NOMO-1 treated with dmso at 0.1 percent for 144 hours (cell line): ENCODE data around the gene ENTPD2.
"Not testable (repeated sequence)": the region's sequence is repeated elsewhere in the genome, so short reads cannot be mapped to it uniquely, and the experiment has no call there.

Source experiments
- DNase-seq: peaks from one replicate; lab custom pipeline; 2025; ENCODE audit not compliant: unreplicated experiment; lab: John Stamatoyannopoulos, UW

The ENTPD2 gene

DNA sequence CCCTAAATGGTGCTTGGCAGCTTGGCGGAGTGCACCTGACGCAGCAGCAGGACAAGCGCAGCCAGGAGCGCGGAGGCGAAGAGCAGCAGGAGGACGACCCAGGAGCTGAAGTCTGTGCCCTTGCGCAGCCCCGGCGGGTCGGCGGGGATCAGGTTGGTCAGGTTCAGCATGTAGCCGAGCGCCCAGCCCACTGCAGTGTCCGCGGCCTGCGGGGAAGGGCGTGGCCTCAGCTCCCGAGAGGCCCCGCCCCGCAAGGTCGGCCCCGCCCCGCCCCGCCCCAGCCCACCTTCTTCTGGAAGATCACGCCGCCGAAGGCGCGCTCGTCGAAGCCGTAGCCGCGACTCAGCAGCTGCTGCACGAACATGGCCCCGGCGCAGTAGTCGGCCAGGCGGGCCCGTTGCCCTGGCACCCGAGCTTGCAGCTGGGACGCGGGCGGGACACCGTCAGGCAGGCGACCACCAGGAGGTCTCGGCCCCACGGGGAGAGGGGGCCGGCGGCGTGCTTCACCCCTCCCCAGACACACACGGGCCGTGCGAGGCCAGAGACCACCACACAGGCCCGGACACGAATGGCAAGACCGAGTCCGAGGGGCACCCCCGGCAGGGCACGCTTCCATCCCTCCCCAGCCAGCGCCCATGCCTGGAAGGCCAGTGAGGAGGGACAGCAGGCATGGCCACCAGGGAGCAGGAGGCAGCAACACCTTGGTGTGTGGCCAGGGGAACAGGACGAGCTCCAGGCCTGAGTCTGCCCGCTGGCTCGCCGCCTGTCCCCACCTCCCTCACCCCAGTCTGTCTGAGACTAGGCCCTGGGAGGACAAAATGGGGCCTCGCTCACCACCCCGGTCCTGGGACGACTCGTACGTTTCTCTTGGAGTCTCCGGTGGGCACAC is 5.0 kb downstream of the ENTPD2 start:
- no peak for DNase-seq

DNA sequence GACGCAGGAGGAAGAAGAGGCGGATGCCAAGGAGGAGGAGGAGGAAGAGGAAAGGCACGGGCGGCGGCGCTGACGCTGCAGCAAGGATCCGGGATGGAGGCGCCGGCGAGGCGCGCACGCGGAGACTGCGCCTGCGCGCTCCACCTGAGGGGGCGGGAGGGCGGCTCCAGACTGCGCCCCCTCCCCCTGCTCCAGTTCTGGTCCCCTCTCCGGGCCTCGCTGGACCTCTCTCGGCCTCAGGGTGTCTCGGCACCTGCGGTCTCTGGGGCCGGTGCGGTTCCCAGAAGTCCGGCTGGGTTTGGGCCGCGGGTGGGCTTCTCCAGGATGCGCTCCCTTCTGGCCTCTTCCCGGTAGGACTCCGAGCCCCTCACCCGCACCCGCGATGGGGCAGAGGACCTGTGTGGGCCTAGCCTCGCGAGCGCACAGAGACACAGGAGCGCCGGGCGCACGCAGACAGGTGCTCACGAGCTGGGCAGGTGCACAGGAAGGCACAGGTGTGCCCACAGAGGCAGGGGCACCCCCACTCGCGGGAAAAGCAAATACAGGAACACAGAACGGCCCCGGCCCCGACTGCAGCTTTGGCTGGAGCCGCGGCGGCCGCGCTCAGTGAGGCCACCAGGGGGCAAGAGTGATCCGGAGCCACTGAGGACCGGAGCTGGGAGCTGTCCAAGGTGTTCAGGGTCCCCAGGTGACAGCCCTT is 7.6 kb downstream of the ENTPD2 start, which contains the start of gene NPDC1:
TSS of gene NPDC1 (minus strand) at position 90 of the 700 bp plus-strand sequence. CDS start 188 bp downstream, outside the sequence.
- peak; percentile 63 for DNase-seq

DNA sequence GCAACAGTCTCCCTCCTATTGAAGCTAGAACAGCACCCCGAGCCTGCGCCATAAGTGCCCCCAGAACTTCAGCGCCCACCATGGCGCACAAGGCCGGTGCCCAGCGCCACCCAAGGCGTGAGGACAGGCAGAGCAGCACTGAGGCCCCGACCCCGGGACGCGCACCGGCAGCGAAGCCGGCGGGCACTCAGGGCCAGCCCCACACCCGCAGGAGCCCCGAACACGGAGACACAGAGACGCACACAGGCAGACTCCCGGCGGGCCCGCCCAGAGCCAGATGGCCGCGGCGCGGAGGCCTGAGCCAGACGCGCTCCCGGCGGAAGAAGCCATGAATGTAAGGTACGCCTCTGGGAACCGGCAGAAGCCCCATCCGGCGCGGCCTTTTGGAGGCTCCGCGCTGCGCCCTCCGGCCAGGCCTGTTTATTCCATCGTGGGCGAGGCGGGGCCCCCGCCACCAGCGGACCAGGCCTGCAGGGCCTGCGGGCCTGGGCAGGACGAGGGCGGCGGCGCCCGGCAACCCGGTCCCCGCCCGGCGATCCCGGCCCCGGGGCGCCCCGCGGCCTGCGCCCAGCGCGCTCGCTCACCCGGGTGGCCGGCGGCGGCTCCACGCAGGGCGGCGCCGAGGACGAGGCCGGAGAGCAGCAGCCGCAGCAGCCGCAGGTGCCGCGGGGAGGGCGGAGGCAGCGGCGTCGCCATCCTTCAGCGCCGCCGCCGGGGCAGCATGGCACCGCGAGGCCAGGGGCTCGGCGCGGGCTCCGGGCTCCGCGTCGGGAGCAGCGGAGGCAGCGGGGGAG is 8.4 kb downstream of the ENTPD2 start:
- no peak for DNase-seq

DNA sequence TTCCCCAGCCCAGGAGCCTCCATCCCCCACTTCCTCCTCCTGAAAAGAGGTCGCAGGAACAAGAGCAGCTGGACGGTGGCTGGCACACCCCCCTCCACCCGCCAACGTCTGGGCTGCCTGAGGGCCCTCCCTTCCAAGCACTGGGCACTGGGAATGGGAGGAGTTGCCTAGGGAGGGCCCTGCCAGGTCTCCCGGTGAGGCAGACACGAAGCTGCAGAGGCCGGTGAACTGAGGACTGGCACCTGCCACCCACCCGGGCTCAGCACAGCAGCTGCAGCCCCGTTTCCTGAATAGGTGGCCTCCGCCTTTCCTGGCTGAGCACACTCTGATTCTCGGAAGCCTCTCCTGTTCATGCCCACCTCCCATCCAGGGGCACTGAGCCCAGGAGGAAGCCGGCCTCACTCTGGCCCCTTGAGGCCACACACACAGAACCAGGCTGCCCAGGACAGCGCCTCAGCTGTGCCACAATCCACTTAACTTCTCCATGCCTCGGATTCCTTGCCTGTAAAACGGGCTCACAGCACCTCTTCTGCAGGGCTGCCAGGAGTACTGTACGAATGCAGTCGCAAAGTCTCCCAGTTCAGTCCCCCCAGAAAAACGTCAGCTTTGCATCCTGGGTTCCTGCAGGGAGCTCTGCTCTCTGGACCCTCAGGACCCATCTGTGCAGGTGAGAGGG is 9.2 kb downstream of the ENTPD2 start:
- DNase-seq = no peak

DNA sequence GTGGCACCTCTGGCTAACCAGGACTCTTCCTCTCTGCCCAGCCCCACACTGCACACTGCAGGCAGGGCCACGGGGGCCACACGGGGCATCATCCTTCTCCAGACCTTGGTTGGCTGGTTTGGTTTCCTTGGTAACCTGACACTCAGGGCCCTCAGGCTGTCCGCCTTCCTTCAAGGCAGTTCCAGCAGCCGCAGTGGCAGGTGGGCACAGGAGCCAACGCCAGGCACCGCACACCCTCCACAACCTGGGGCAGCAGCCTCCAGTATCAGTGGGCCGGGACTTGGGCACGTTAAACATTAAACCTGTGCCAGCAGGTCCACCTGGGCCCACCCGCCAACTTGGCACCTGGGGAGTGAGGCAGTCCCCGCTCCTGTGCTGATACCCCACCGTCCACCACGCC is 9.8 kb downstream of the ENTPD2 start:
- no peak for DNase-seq

DNA sequence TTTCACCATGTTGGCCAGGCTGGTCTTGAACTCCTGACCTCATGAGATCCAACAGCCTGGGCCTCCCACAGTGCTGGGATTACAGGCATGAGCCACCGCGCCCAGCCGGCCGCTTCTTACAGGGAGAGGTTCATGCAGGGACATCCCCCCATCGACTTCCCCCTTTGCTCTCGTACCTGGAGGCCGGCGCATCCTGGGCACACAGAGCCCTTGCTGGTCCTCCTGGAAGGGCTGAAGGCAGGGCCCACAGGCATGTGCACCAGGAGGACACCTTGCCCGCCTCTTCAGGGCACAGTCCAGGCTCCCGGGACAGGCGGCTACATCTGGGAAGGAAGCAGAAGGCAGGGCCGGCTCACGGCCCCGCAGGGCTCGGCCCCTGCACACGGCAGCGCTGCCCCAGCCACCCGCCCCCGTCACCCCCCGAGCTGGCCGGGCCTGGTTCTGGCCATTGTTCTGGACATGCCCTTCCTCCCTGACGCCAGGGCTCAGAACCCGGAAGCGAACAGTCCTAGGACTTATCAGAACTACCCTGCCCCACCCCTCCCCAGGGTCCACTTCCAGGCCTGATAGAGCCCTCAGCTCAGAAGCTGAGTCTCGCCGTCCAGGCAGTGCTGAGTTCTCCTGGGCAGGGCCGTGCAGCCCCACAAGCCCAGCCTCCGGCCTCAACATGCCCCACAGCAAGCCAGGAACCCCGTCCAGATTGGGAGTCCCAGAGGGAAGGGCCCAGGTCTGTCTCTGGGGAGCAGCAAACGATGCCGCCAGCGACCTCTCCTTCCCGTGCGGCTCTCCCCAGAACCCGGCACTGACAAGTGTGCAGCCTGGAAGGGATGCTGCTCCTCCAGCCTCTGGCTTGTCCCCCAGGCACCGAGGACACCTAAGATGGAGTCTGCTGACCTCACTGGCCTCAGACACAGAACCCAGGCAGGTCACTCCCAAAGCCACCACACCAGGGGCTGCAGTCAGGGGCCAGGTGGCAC is 10.8 kb downstream of the ENTPD2 start:
- DNase-seq = no peak

DNA sequence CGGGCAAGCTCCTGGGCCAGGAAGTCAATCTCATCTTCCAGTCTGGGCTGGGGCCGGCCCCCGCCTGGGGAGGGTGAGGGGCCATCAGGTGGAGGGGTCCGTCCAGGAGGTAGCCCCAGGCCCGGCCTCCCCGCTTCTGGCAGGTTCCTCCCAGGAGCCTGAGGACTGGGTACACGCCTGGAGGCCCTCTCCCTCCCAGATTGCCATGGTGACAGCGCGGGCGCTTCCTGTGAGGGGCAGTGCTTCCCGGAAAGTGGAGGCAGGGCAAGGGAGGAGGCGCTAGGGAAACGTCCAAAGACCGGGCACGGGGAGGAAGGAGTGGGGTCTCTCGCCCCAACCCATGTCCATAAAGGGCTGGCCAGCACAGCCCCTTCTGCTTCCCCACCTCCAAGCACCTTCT is 12.7 kb downstream of the ENTPD2 start:
- no peak for DNase-seq

DNA sequence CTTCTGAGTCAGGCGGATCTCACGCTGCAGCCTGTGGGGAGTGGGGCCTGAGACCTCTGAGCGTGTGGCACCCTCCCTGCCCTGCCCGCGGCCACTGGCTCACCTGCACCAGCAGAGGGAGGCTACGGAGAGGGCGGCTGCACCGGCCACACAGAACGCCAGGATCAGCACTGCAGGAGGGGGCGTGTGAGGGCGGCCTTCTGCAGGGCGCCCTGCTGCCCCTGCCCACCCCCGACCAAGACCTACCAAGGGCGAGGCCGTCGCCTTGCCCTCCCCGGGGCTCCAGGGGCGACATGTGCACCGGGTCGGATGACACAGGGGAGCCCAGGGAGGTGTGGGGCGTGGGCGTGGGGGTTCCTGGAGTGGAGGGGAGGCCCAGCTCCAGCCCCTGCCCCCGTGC is 13.3 kb downstream of the ENTPD2 start:
- DNase-seq = no peak

DNA sequence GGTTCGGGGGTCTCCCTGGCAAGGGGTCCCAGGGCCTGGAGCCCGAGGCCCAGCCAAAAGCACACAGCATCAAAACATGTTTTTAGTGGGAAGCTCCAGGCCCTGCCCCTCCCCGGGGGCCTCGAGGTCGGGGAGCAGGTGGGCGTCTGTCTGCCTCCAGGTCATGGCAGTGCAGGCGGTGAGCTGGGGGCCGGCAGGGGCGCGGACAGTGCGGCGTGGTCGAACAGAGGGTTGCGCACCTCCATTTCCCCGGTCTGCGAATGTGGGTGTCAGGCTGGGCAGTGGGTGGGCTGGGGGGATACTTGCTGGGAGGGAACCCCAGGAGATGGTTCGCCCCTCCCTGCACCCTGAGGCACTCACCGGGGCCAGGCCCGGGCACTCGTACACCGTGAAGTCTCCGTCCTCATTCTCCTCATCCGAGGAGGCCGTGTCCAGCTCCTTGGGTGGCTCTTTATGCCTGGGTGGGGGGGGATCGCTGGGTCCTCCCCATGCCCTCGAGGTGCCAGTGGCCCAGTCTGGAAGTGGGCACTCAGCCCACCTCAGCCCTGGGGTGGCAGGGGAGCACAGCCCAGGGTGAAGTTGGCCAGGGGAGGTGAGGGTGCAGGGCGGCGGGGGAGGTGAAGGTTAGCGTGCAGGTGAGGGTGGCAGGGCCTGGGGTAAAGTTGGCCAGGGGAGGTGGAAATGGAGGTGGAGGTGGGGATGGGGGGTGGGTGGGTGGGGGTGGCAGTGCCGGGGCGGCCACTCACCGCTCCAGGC is 14.1 kb downstream of the ENTPD2 start:
- no peak for DNase-seq

DNA sequence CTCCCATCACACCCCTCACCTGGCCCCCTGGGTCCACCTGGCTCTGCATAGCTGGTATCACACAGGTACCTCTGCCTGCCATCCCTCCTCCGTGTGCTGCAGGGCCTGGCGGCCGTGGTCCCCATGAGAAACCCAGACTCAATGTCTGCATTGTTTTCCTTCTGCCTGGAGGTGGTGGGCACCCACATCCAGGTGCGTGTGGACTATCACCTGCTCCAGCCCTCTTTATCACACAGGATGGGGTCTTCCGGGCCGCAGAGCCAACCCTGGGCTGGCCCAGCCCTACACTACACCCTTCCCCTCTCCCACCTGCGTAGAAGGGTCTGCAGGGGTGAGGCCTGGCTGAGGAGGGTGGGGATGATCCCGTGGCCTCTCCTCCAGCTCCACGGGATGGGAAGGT is 14.9 kb downstream of the ENTPD2 start:
- no peak for DNase-seq

DNA sequence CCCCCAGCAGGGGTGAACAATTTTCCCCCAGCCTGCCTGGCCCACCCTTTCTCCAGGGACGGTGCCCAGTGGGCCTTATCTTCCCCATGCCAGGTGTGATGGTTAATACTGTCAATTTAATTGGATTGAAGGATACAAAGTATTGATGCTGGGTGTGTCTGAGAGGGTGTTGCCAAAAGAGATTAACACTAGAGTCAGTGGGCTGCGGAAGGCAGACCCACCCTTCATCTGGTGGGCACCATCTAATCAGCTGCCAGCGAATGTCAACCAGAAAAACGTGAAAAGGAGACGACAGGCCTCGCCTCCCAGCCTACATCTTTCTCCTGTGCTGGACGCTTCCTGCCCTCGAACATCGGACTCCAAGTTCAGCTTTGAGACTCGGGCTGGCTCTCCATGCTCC is 16.4 kb downstream of the ENTPD2 start:
- no peak for DNase-seq

DNA sequence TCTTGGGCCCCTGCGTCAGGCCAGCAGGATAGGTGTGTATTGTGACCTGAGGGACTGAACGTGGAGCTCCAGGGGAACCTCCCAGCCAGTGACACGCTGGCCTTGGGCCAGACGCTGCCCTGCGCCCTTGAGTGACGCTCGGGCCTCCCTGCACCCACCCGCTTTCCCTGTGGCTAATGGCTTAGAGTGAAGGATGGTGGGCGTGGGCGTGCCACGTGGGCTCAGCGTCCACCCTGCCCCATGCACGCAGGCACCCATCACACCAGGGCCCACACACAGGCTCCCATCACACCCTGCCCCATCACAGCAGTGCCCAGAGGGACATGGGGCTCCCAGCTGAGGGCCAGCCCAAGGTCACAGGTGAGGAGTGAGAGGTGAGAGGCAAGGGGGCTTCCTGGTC is 16.8 kb downstream of the ENTPD2 start:
- DNase-seq = no peak

DNA sequence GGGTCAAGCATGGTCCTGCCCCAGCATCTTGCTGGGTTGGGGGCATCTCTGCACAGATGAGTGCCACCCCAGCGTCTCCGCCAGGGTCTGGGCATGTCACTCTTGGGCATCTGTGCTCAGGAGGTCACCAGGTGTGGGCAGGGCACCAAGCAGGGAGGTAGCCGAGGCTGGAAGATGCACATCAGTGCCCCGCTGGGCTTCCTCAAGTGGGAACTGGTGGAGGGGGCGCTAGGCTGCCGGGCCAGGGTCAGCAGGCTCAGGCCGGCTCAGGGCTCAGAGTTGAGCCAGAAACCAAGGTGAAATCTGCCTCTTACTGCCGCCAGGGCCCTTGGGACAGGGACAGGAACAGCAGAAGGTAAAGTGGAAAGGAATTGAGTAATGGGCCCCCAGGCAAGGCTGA is 17.9 kb downstream of the ENTPD2 start:
- no peak for DNase-seq

DNA sequence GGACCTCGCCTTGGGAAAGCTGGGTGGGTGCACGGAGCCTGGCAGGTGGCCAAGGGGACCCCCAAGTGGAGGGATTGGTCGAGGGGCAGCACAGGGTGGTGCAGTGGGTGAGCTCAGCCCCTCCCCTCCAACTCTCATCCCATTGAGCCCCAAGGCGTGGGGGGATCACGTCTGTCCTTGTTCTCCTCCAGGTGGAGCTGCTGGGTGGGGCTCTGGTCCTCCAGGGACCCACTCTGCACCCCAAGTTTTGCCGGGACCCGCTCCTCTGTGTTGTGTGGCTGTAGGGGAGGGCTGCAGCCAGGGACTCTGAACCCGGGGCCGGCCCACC is 18.4 kb downstream of the ENTPD2 start:
- no peak for DNase-seq

DNA sequence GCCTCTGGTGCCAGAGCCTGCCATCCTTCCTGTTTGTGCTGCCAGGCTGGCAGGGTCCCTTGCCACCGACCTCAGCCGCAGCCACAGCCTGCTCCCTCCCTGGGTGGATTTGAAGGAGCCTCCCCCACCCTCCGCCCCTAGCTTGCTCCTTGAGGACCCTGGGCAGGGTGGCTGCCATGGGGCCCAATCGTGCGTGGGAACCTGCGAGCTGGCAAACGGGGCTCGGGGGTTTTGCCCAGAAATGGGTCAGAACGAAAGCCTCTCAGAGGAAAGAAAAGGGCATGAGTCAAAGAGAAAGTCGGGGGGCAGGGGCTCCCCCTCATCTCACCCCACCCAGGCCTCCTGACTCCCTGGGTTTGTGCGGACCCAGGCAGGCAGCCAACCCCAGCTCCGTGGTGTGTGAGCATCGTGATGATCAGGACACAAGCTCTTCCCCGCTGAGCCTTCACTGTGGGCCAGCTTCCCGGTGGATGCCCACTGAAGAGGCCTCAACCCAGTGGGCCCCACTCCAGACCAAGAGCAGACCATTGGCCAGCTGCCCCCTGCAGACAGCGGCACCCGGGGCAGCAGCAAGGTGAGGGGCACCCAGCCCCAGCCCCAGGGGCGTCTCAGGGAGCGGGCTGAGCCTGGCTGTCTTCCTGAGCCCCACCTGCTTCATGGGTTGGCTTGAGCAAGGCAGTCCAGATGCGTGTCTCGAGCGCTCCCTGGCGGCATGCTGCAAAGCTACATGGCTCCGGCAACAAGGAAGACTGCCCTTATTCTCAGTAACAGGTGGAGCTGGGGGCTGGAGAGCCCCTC is 19.0 kb downstream of the ENTPD2 start:
- DNase-seq = peak; percentile 88

DNA sequence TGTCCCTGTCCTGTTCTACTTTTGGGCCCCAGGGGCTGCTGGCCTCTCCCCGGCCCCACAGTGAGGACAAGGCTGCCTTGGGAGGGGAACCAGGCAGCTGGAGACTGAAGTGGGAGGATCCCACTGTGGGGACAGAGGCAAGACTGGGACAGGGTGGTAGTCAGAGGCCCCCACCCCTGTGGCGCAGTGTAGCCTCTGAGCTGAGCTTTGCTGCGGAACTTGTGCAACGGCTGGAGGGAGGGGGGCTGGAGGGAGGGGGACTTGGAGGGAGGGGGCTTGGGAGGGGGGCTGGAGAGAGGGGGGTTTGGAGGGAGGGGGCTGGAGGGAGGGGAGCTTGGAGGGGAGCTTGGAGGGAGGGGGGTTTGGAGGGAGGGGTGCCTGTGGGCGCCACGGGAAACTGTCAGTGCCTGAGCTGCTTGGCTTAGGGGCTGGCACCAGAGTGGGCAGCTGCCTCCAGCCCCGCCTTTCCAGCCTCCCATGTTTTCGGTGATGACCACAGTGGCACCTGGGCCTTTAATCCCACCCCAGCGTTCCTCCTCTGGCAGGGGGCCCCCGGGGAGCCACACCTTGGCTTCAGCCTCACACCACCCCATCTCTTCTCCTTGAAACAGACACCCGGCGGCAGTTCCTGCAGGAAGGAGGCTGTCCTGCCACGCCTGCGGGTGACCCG is 19.7 kb downstream of the ENTPD2 start:
- DNase-seq = peak; percentile 58

DNA sequence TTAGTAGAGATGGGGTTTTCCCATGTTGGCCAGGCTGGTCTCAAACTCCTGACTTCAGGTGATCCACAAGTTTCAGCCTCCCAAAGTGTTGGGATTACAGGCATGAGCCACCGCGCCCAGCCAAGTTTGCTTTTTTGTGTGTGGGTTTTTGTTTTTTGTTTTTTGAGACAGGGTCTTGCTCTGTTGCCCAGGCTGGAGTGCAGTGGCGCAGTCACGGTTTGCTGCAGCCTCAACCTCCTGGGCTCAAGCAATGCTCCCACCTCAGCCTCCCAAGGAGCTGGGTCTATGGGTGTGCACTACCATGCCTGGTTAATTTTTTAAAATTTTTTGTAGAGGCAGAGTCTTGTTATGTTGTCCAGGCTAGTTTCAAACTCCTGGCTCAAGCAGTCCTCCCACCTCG is 20.4 kb downstream of the ENTPD2 start:
- not testable (repeated sequence) for DNase-seq

DNA sequence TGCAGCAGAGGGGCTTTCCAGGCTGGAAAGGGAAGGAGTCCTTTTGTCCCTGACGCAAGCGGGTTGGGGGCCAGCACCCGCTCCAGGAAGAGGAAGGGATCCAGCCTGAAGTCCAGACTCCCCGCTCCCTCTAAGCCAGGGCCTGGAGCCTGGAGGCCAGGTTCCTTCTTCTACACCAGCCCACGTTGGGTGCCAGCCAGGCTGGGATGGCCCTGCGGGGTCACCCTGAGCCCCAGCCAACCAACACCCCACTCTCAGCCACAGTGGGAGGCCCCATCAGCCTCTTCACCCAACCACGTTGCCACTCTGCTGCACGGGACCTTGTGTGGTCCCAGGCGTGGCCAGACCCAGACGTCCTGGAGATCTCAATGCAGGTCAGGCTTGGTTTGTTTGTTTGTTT is 21.0 kb downstream of the ENTPD2 start:
- DNase-seq = peak; percentile 65
